Fibroblast of lung (primary cell): ENCODE measurements around the gene SRPRB. TPM values are rescaled to one million over a fixed set of nuclear protein-coding genes. Genes with fewer than 3 reads are reported as not detected.

Experiments used
- DNase-seq, 2 donors: peaks; one replicate each; pipeline versions ENCODE4 v3.0.0 to v3.0.0-alpha.2; 2010; ENCODE audit warnings: low read depth in 2 of 2
- H2AFZ ChIP-seq: 2 replicates; pipeline ENCODE4 v1.5.1; 2012; ENCODE audit warnings: low read length, control low read depth, inconsistent platforms
- H3K27ac ChIP-seq: 2 replicates; pipeline ENCODE4 v1.5.1; 2011; ENCODE audit warnings: low read length, control low read depth; ENCODE audit not compliant: insufficient read depth
- H3K27me3 ChIP-seq: 2 replicates; pipeline ENCODE4 v1.5.1; 2011; ENCODE audit warnings: mild to moderate bottlenecking, low read length; ENCODE audit not compliant: control insufficient read depth, insufficient read depth
- H3K36me3 ChIP-seq: 2 replicates; pipeline ENCODE4 v1.5.1; 2011; ENCODE audit warnings: low read length; ENCODE audit not compliant: control insufficient read depth, insufficient read depth
- H3K4me1 ChIP-seq: 2 replicates; pipeline ENCODE4 v1.5.1; 2011; ENCODE audit warnings: low read length; ENCODE audit not compliant: control insufficient read depth, insufficient read depth; ENCODE audit errors: extremely low read depth
- H3K4me2 ChIP-seq: 2 replicates; pipeline ENCODE4 v1.5.1; 2011; ENCODE audit warnings: low read length, control low read depth; ENCODE audit not compliant: insufficient read depth; ENCODE audit errors: extremely low read depth
- H3K4me3 ChIP-seq, 4 experiments: fragments of 200-600 bp in 1 of 4; sonication (generic) in 1 of 4; replicated peaks in 1 of 4; 2 replicates each; pipeline ENCODE4 v1.5.1; 2011 to 2016; ENCODE audit warnings: low read length in 4 of 4, low read depth in 3 of 4, mild to moderate bottlenecking in 3 of 4, control low read depth in 2 of 4, inconsistent platforms in 1 of 4, mixed read lengths in 1 of 4; ENCODE audit not compliant: insufficient read depth in 1 of 4; ENCODE audit errors: control extremely low read depth in 1 of 4
- H3K79me2 ChIP-seq: 2 replicates; pipeline ENCODE4 v1.5.1; 2012; ENCODE audit warnings: mild to moderate bottlenecking, low read length, inconsistent platforms; ENCODE audit not compliant: control insufficient read depth, insufficient read depth
- H3K9ac ChIP-seq: 2 replicates; pipeline ENCODE4 v1.5.1; 2011; ENCODE audit warnings: mild to moderate bottlenecking, low read length, control low read depth; ENCODE audit not compliant: insufficient read depth
- H3K9me3 ChIP-seq: 2 replicates; pipeline ENCODE4 v1.5.1; 2012; ENCODE audit warnings: low read depth, low read length; ENCODE audit not compliant: control insufficient read depth, insufficient read depth
- H4K20me1 ChIP-seq: 2 replicates; pipeline ENCODE4 v1.5.1; 2011; ENCODE audit warnings: low read length; ENCODE audit not compliant: control insufficient read depth, insufficient read depth; ENCODE audit errors: extremely low read depth
- EZH2 ChIP-seq: IDR thresholded peaks from 2 replicates; pipeline ENCODE4 v1.5.1; 2012; ENCODE audit warnings: low read length, control low read depth, mild to moderate bottlenecking; ENCODE audit errors: missing control alignments
- polyA plus RNA-seq, 2 donors: library from polyadenylated mRNA; depleted of rRNA in 1 of 2; stranded (reverse) in 1 of 2; unstranded in 1 of 2; fragments of >200 nt; gene quantifications; 2 replicates each; pipeline ENCODE4 v1.2.1, GENCODE V29; 2011 to 2012; ENCODE audit warnings: missing spikeins in 1 of 2
- total RNA-seq: library from RNA; depleted of rRNA; stranded (reverse); fragments of >200 nt; gene quantifications from 2 replicates; pipeline ENCODE4 v1.2.1, GENCODE V29; 2014
- TF ChIP-seq, protein P1 (sequence below), 2 donors: IDR thresholded peaks in 1 of 2; conservative IDR thresholded peaks in 1 of 2; 1 replicate in 1 of 2; 2 replicates in 1 of 2; pipeline ENCODE4 v1.5.1; 2011 to 2012; ENCODE audit warnings: low read length in 2 of 2, control low read depth in 1 of 2, inconsistent platforms in 1 of 2, low read depth in 1 of 2, mild to moderate bottlenecking in 1 of 2

The SRPRB gene
- total and polyA plus RNA-seq, 2 donors (not counting 1 experiment from before 2014, with no cell fraction given), result 63.1 to 69.2 TPM

DNA sequence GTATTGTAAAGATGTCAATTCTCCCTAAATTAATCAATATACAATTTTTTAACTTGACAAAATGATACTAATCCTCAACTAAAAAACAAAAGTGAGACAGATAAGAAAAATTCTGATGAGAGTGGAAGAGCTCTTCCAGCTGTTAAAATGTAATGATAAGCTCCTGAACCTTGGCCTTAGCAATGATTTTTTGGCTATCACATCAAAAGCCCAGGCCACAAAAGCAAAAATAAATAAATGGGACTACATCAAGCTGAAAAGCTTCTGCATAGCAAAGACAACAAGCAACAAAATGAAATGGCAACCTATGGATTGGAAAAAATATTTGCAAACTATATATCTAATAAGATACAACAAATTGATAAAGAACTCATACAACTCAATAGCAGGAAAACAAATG, 24.0 kb upstream of the SRPRB start:
- Histone ChIP-seq H3K9ac (no peak overlapping the region), H3K9me3 (no peaks in the 10 kb centered on the region), H3K4me2 (no peak overlapping the region), H3K4me3 (no peak overlapping the region), H3K27ac (no peak overlapping the region), H3K79me2 (no peaks in the 10 kb centered on the region), H3K36me3 (no peaks in the 10 kb centered on the region), H2AFZ (no peak overlapping the region), H4K20me1 (no peaks in the 10 kb centered on the region), H3K27me3 (no peaks in the 10 kb centered on the region), H3K4me1 (no peaks in the 10 kb centered on the region)
- no peak for DNase-seq
- TF ChIP-seq EZH2, result no peak
- TF ChIP-seq, protein P1, sequence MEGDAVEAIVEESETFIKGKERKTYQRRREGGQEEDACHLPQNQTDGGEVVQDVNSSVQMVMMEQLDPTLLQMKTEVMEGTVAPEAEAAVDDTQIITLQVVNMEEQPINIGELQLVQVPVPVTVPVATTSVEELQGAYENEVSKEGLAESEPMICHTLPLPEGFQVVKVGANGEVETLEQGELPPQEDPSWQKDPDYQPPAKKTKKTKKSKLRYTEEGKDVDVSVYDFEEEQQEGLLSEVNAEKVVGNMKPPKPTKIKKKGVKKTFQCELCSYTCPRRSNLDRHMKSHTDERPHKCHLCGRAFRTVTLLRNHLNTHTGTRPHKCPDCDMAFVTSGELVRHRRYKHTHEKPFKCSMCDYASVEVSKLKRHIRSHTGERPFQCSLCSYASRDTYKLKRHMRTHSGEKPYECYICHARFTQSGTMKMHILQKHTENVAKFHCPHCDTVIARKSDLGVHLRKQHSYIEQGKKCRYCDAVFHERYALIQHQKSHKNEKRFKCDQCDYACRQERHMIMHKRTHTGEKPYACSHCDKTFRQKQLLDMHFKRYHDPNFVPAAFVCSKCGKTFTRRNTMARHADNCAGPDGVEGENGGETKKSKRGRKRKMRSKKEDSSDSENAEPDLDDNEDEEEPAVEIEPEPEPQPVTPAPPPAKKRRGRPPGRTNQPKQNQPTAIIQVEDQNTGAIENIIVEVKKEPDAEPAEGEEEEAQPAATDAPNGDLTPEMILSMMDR (conservative IDR thresholded peaks at IDR 0.05 in 1 of 2, IDR thresholded peaks at IDR 0.05 in 1 of 2; ENCODE audit: low read depth in 1 of 2, low read length in 2 of 2), result no peak

DNA sequence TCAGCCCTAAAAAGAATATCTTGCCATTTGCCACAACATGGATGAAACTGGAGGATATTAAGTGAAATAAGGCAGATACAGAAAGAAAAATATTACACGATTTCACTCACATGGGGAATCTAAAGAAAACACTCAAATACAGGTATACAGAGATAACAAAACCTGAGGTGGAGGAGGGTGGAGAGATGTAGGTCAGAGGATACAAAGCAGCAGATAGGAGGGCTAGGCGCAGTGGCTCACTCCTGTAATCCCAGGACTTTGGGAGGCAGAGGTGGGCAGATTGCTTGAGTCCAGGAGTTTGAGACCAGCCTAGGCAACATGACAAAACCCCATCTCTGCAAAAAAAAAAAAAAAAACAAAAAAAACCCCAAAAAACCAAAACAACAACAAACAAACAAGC, 23.2 kb upstream of the SRPRB start:
- TF ChIP-seq EZH2, result no peak
- TF ChIP-seq, protein P1 (conservative IDR thresholded peaks at IDR 0.05 in 1 of 2, IDR thresholded peaks at IDR 0.05 in 1 of 2; ENCODE audit: low read depth in 1 of 2, low read length in 2 of 2), result no peak
- no peak overlapping the region for H3K27ac ChIP-seq
- no peak overlapping the region for H2AFZ ChIP-seq
- no peaks in the 10 kb centered on the region for H3K9me3 ChIP-seq
- H3K36me3 ChIP-seq, result no peaks in the 10 kb centered on the region
- no peaks in the 10 kb centered on the region for H3K79me2 ChIP-seq
- no peak overlapping the region for H3K4me2 ChIP-seq
- no peak overlapping the region for H3K4me3 ChIP-seq
- DNase-seq, result no peak
- no peaks in the 10 kb centered on the region for H3K27me3 ChIP-seq
- H3K4me1 ChIP-seq, result no peaks in the 10 kb centered on the region
- H4K20me1 ChIP-seq, result no peaks in the 10 kb centered on the region
- H3K9ac ChIP-seq, result no peak overlapping the region

DNA sequence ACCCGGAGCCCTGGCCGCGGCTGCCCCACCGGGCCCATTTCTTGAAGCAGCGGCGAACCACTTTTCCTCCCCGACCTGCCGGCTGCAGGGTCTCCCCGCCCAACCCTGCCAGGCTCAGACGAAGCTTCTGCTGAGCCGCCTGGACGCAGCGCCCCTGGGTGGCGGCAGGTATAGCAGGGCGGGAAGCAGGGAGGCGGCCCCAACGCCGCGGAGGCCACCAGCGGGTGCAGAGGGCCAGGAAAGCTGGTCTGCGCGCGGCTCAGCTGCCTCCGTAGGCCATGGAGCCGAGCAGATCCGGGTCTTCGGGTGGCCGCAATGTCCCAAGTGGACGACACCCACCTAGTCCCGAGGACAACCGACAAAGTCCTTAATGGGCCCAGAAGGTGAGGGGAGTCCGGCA, 21.9 kb upstream of the SRPRB start:
- DNase-seq, result no peak
- no peaks in the 10 kb centered on the region for H3K4me1 ChIP-seq
- H3K4me3 ChIP-seq, result no peak overlapping the region
- no peaks in the 10 kb centered on the region for H3K9me3 ChIP-seq
- H3K4me2 ChIP-seq, result no peak overlapping the region
- no peaks in the 10 kb centered on the region for H4K20me1 ChIP-seq
- no peak overlapping the region for H3K9ac ChIP-seq
- H3K27me3 ChIP-seq, result no peaks in the 10 kb centered on the region
- TF ChIP-seq, protein P1 (conservative IDR thresholded peaks at IDR 0.05 in 1 of 2, IDR thresholded peaks at IDR 0.05 in 1 of 2; ENCODE audit: low read depth in 1 of 2, low read length in 2 of 2), result no peak
- TF ChIP-seq EZH2, result no peak
- no peak overlapping the region for H2AFZ ChIP-seq
- no peak overlapping the region for H3K27ac ChIP-seq
- H3K79me2 ChIP-seq, result no peaks in the 10 kb centered on the region
- H3K36me3 ChIP-seq, result no peaks in the 10 kb centered on the region
